Measurements from ENCODE around the gene ATF7IP2.

The ATF7IP2 gene

GRCh38 chr16:10510279-10510678 is 124.4 kb downstream of the ATF7IP2 start:
- ChIA-PET POLR2A (no interaction called here), CTCF (interaction anchor here (0.8 to 5.5 kb wide), 16 partner anchors 10 to 1943 kb away, joined by 3 to 62 read pairs (median 6); no protein-coding TSS in a partner anchor)
- no peak for DNase-seq (ENCODE audit: low read depth, low spot score)
- TF ChIP-seq CTCF (IDR thresholded peaks at IDR 0.05; ENCODE audit: insufficient read depth, low read length, missing control alignments): no peak
- H3K4me3 ChIP-seq (ENCODE audit: low read depth, low read length): no peak overlapping the region

GRCh38 chr16:10511829-10512228 is 126.0 kb downstream of the ATF7IP2 start:
- CTCF ChIA-PET: interaction anchor here (0.6 to 5.5 kb wide), 5 partner anchors 64 to 1253 kb away, joined by 3 to 62 read pairs (median 12); no protein-coding TSS in a partner anchor
- DNase-seq (ENCODE audit: low read depth, low spot score): no peak
- no peak for TF ChIP-seq CTCF (IDR thresholded peaks at IDR 0.05; ENCODE audit: insufficient read depth, low read length, missing control alignments)
- no peak overlapping the region for H3K4me3 ChIP-seq (ENCODE audit: low read depth, low read length)
- POLR2A ChIA-PET: no interaction called here

GRCh38 chr16:10514369-10515055 is 128.7 kb downstream of the ATF7IP2 start:
- TF ChIP-seq CTCF (IDR thresholded peaks at IDR 0.05; ENCODE audit: insufficient read depth, low read length, missing control alignments): peak; percentile 43
- ChIA-PET POLR2A (interaction anchor here (0.7 kb wide), 1 partner anchor 230 kb away, joined by 3 read pairs; no protein-coding TSS in a partner anchor), CTCF (interaction anchor here (0.6 to 6.1 kb wide), 27 partner anchors 9 to 411 kb away, joined by 3 to 242 read pairs (median 4); partner anchors contain the start of gene NUBP1)
- H3K4me3 ChIP-seq (ENCODE audit: low read depth, low read length): no peak overlapping the region
- peak; percentile 34 for DNase-seq (ENCODE audit: low read depth, low spot score)

GRCh38 chr16:10517868-10518267 is 132.0 kb downstream of the ATF7IP2 start:
- ChIA-PET POLR2A (no interaction called here), CTCF (interaction anchor here (2.0 to 6.1 kb wide), 2 partner anchors 220 to 401 kb away, joined by 5 to 242 read pairs; no protein-coding TSS in a partner anchor)
- no peak overlapping the region for H3K4me3 ChIP-seq (ENCODE audit: low read depth, low read length)
- TF ChIP-seq CTCF (IDR thresholded peaks at IDR 0.05; ENCODE audit: insufficient read depth, low read length, missing control alignments): no peak
- no peak for DNase-seq (ENCODE audit: low read depth, low spot score)

GRCh38 chr16:10518479-10519041 is 132.7 kb downstream of the ATF7IP2 start:
- CTCF ChIA-PET: interaction anchor here (2.0 to 6.1 kb wide), 2 partner anchors 220 to 400 kb away, joined by 5 to 242 read pairs; no protein-coding TSS in a partner anchor
- no peak for DNase-seq (ENCODE audit: low read depth, low spot score)
- no peak for TF ChIP-seq CTCF (IDR thresholded peaks at IDR 0.05; ENCODE audit: insufficient read depth, low read length, missing control alignments)
- POLR2A ChIA-PET: no interaction called here
- H3K4me3 ChIP-seq (ENCODE audit: low read depth, low read length): no peak overlapping the region

- ChIA-PET POLR2A (no interaction called here), CTCF (interaction anchor here (1.4 to 6.8 kb wide), 4 partner anchors 13 to 399 kb away, joined by 4 to 104 read pairs (median 30); no protein-coding TSS in a partner anchor)
- no peak for TF ChIP-seq CTCF (IDR thresholded peaks at IDR 0.05; ENCODE audit: insufficient read depth, low read length, missing control alignments)
- no peak overlapping the region for H3K4me3 ChIP-seq (ENCODE audit: low read depth, low read length)
- DNase-seq (ENCODE audit: low read depth, low spot score): no peak
Observed at GRCh38 chr16:10519297-10519696, 133.4 kb downstream of the ATF7IP2 start.

Measured in AG04449 (cell line).